ENCODE measurements around the gene TMA7.

Gene TMA7

DNA sequence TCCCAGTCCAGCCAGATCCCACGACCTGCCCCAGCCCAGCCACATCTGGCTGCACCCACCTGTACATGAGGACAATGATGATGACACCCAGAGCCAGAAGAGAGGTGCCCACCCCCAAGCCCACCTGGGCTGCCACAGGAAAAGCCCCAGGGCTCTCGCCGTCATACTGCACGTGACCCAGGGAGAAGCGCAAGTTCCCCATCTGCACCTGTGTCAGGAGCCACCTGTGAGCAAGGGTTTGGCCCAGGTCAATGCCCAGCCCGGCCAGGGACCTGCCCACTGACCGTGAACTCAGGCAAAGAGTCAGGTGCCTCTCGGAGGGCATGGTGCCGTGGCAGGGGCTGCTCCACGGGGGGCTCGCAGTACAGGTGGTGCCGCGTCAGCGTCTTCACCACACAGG, 26.4 kb upstream of the TMA7 start:
- TF ChIP-seq, protein P1, sequence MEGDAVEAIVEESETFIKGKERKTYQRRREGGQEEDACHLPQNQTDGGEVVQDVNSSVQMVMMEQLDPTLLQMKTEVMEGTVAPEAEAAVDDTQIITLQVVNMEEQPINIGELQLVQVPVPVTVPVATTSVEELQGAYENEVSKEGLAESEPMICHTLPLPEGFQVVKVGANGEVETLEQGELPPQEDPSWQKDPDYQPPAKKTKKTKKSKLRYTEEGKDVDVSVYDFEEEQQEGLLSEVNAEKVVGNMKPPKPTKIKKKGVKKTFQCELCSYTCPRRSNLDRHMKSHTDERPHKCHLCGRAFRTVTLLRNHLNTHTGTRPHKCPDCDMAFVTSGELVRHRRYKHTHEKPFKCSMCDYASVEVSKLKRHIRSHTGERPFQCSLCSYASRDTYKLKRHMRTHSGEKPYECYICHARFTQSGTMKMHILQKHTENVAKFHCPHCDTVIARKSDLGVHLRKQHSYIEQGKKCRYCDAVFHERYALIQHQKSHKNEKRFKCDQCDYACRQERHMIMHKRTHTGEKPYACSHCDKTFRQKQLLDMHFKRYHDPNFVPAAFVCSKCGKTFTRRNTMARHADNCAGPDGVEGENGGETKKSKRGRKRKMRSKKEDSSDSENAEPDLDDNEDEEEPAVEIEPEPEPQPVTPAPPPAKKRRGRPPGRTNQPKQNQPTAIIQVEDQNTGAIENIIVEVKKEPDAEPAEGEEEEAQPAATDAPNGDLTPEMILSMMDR (IDR thresholded peaks at IDR 0.05), result no peak
- Histone ChIP-seq H3K27me3 (no peaks in the 10 kb centered on the region), H3K36me3 (no peaks in the 10 kb centered on the region), H3K9me3 (no peaks in the 10 kb centered on the region), H3K4me1 (ENCODE audit: control insufficient read depth in 1 of 2, insufficient read depth in 1 of 2, low read depth in 1 of 2, low read length in 1 of 2) (no peaks in the 10 kb centered on the region), H3K27ac (no peak overlapping the region), H3K4me3 (ENCODE audit: low read depth in 1 of 2, low read length in 1 of 2) (no peak overlapping the region)

DNA sequence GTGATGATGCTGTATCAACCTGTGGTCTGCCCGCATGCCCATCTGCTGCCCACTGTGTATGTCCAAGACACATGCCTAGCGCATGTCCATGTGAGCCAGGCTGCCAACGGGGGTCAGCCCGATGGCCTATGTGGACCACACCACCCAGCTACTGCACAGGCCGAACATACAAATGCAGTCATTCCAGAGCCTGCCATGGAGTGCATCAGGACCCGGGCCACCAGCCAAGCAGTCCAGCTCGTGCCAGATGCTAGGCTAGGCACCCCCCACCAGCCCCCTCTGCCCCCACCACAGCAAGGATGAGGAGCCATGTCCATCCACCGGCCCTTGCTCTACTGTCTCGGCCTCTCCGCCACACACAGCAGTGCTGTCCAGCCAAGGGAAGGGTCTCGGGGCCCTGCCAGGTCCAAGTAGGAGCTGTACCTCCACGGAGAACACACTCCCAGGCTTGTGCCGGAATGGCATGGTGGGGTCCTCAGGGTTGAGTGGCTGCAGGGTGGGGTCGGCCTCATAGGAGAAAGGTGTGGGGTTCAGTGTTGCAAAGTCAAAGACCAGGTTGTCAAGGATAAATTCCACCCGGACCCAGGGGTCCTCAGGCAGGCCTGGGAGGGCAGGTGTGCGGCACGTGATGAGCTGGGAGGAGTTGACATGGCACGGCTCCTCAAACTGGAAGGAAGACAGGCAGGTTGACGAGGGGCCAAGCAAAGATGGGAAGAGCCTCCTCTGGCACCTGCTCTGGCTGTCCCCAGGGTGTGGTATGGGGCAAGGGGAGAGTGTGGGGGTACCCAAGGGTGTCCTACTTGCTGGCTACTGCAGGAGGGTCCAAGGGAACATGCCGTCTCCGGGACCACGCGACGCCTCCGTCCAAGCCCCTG, 25.4 kb upstream of the TMA7 start:
- H3K4me3 ChIP-seq (ENCODE audit: low read depth in 1 of 2, low read length in 1 of 2), result no peak overlapping the region
- TF ChIP-seq, protein P1 (IDR thresholded peaks at IDR 0.05), result no peak
- no peaks in the 10 kb centered on the region for H3K9me3 ChIP-seq
- no peaks in the 10 kb centered on the region for H3K27me3 ChIP-seq
- H3K27ac ChIP-seq, result no peak overlapping the region
- H3K36me3 ChIP-seq, result no peaks in the 10 kb centered on the region
- H3K4me1 ChIP-seq (ENCODE audit: control insufficient read depth in 1 of 2, insufficient read depth in 1 of 2, low read depth in 1 of 2, low read length in 1 of 2), result no peaks in the 10 kb centered on the region

DNA sequence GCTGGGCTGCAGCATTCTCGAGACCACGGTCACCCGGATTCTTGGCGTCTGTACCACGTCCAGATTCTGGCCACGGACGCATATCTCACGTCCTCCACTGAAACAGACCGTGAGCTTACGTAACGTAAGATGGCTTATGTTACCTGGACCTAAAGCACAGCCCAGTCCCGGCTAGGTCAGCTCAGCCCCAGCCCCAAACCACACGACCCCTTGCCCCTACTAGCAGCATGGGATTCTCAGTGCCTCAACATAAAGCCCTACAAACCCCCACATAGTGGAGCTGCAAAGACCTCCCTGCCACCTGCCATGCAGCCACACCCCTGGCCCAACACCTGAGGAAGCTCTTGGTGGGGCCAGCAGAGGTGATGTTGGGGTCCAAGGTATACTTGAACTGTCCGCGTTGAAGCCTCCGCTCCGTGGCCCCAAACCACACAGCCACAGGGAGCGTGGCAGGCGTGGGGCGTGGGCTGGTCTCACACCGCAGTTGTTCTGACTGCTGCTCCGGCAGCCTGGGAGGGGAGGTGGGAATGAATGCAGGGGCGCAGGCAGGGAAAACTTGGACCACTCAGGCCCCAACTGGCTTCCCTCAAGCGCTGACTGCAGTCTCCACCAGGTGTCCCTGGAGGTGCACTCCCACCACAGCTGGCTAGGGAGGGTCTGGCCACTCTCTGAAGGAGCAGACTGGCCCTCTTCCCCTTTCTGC, 24.7 kb upstream of the TMA7 start:
- TF ChIP-seq, protein P1 (IDR thresholded peaks at IDR 0.05), result no peak
- no peaks in the 10 kb centered on the region for H3K36me3 ChIP-seq
- no peaks in the 10 kb centered on the region for H3K9me3 ChIP-seq
- H3K4me1 ChIP-seq (ENCODE audit: control insufficient read depth in 1 of 2, insufficient read depth in 1 of 2, low read depth in 1 of 2, low read length in 1 of 2), result no peaks in the 10 kb centered on the region
- H3K27me3 ChIP-seq, result no peaks in the 10 kb centered on the region
- H3K27ac ChIP-seq, result no peak overlapping the region
- H3K4me3 ChIP-seq (ENCODE audit: low read depth in 1 of 2, low read length in 1 of 2), result no peak overlapping the region

DNA sequence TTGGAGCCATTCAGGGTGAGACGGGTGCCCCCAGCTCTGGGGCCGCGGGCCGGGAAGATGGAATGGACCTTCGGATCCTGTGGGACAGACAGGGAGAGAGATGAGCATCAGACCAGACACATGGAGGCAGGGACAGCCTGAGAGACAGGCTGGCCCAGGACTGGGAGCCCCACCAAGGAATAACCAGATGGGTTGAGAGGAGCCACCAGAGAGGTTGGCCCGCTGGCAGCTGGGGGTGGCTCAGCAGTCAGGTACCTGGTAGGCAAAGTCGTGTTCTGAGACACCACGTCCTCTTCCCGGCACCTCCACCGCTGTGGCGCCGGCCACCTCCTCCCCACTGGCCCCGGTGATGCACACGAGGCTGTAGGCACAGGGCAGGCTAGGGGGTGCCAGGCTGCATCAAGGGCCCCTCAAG, 24.0 kb upstream of the TMA7 start:
- H3K36me3 ChIP-seq, result no peaks in the 10 kb centered on the region
- H3K4me3 ChIP-seq (ENCODE audit: low read depth in 1 of 2, low read length in 1 of 2), result no peak overlapping the region
- H3K4me1 ChIP-seq (ENCODE audit: control insufficient read depth in 1 of 2, insufficient read depth in 1 of 2, low read depth in 1 of 2, low read length in 1 of 2), result no peaks in the 10 kb centered on the region

DNA sequence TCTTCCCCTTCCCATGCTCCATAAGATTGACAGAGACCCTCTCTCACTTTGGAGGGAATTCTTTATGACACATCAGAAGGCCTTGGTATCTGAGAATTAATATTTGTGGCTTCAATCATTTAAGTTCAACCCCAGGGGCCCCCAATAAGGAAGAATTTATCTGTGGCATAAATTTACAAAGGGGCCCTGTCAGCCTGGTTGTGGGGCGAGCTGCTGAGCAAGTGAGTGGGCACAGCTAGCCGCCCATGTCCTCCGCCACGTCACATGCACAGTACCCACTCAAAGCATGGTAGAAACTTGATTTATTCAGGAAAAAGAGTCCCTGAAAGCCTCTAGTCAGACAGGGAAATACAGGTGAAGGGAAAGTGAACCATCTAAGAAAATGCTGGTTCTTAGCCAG, 23.5 kb upstream of the TMA7 start:
- H3K27me3 ChIP-seq, result no peaks in the 10 kb centered on the region
- H3K36me3 ChIP-seq, result no peaks in the 10 kb centered on the region
- no peaks in the 10 kb centered on the region for H3K4me1 ChIP-seq (ENCODE audit: control insufficient read depth in 1 of 2, insufficient read depth in 1 of 2, low read depth in 1 of 2, low read length in 1 of 2)
- no peak overlapping the region for H3K27ac ChIP-seq
- TF ChIP-seq, protein P1 (IDR thresholded peaks at IDR 0.05), result no peak
- no peaks in the 10 kb centered on the region for H3K9me3 ChIP-seq
- no peak overlapping the region for H3K4me3 ChIP-seq (ENCODE audit: low read depth in 1 of 2, low read length in 1 of 2)

More for the DNA sequence above, 24.0 kb upstream of the TMA7 start:
- no peak overlapping the region for H3K27ac ChIP-seq
- H3K9me3 ChIP-seq, result no peaks in the 10 kb centered on the region
- TF ChIP-seq, protein P1 (IDR thresholded peaks at IDR 0.05), result no peak
- H3K27me3 ChIP-seq, result no peaks in the 10 kb centered on the region

Data from neutrophil (primary cell).